ENCODE measurements around the gene RCSD1.

Gene RCSD1

GRCh38 chr1:167661527-167662426, 31.7 kb downstream of the RCSD1 start:
- Histone ChIP-seq H4K20me1 (ENCODE audit: insufficient read depth, low read length) (0 out of 2 replicates have a peak, but pooled peaks cover 3% of the 10 kb centered on the region), H3K9me2 (ENCODE audit: low read depth, low read length) (no peaks in the 10 kb centered on the region), H3K79me2 (ENCODE audit: insufficient read depth, low read length) (peaks cover 58% of the 10 kb centered on the region), H3K27ac (ENCODE audit: low read depth, low read length, poor library complexity, severe bottlenecking) (no peak overlapping the region), H2AFZ (ENCODE audit: low read length) (no peak overlapping the region), H3K4me1 (ENCODE audit: insufficient read depth, low read length, severe bottlenecking) (peaks cover 9% of the 10 kb centered on the region), H3K4me2 (ENCODE audit: low read length) (no peak overlapping the region), H3K36me3 (ENCODE audit: insufficient read depth, low read length) (peaks cover 79% of the 10 kb centered on the region), H3K9me3 (ENCODE audit: low read length) (no peaks in the 10 kb centered on the region), H3K4me3 (ENCODE audit: low read depth, low read length, poor library complexity, severe bottlenecking) (no peak overlapping the region), H3F3A (ENCODE audit: insufficient read depth, low read length) (no peaks in the 10 kb centered on the region), H3K9ac (ENCODE audit: low read length) (no peak overlapping the region), H3K27me3 (ENCODE audit: insufficient read depth, low read length) (no peaks in the 10 kb centered on the region)
- TF ChIP-seq EZH2 (IDR thresholded peaks at IDR 0.05; ENCODE audit: borderline replicate concordance, low read length), result no peak
- TF ChIP-seq CTCF (IDR thresholded peaks at IDR 0.05; ENCODE audit: low read length), result no peak

GRCh38 chr1:167663002-167663772, 33.2 kb downstream of the RCSD1 start:
- 0 out of 2 replicates have a peak, but pooled peaks cover 3% of the 10 kb centered on the region for H4K20me1 ChIP-seq (ENCODE audit: insufficient read depth, low read length)
- H3K79me2 ChIP-seq (ENCODE audit: insufficient read depth, low read length), result peaks cover 50% of the 10 kb centered on the region
- no peaks in the 10 kb centered on the region for H3K9me3 ChIP-seq (ENCODE audit: low read length)
- H3K4me2 ChIP-seq (ENCODE audit: low read length), result no peak overlapping the region
- peaks cover 73% of the 10 kb centered on the region for H3K36me3 ChIP-seq (ENCODE audit: insufficient read depth, low read length)
- no peaks in the 10 kb centered on the region for H3K9me2 ChIP-seq (ENCODE audit: low read depth, low read length)
- no peak overlapping the region for H2AFZ ChIP-seq (ENCODE audit: low read length)
- H3K4me3 ChIP-seq (ENCODE audit: low read depth, low read length, poor library complexity, severe bottlenecking), result no peak overlapping the region
- no peak overlapping the region for H3K27ac ChIP-seq (ENCODE audit: low read depth, low read length, poor library complexity, severe bottlenecking)
- H3K9ac ChIP-seq (ENCODE audit: low read length), result no peak overlapping the region
- no peak for TF ChIP-seq EZH2 (IDR thresholded peaks at IDR 0.05; ENCODE audit: borderline replicate concordance, low read length)
- TF ChIP-seq CTCF (IDR thresholded peaks at IDR 0.05; ENCODE audit: low read length), result no peak
- no peaks in the 10 kb centered on the region for H3K27me3 ChIP-seq (ENCODE audit: insufficient read depth, low read length)
- peaks cover 21% of the 10 kb centered on the region for H3K4me1 ChIP-seq (ENCODE audit: insufficient read depth, low read length, severe bottlenecking)
- no peaks in the 10 kb centered on the region for H3F3A ChIP-seq (ENCODE audit: insufficient read depth, low read length)

- Histone ChIP-seq H3K79me2 (ENCODE audit: insufficient read depth, low read length) (peaks cover 37% of the 10 kb centered on the region), H3K9ac (ENCODE audit: low read length) (no peak overlapping the region), H4K20me1 (ENCODE audit: insufficient read depth, low read length) (0 out of 2 replicates have a peak, but pooled peaks cover 3% of the 10 kb centered on the region), H3K4me2 (ENCODE audit: low read length) (no peak overlapping the region), H3K4me3 (ENCODE audit: low read depth, low read length, poor library complexity, severe bottlenecking) (no peak overlapping the region), H3K9me2 (ENCODE audit: low read depth, low read length) (no peaks in the 10 kb centered on the region), H3K36me3 (ENCODE audit: insufficient read depth, low read length) (peaks cover 72% of the 10 kb centered on the region), H2AFZ (ENCODE audit: low read length) (no peak overlapping the region), H3K9me3 (ENCODE audit: low read length) (no peaks in the 10 kb centered on the region), H3K4me1 (ENCODE audit: insufficient read depth, low read length, severe bottlenecking) (peaks cover 41% of the 10 kb centered on the region), H3K27ac (ENCODE audit: low read depth, low read length, poor library complexity, severe bottlenecking) (no peak overlapping the region), H3F3A (ENCODE audit: insufficient read depth, low read length) (no peaks in the 10 kb centered on the region), H3K27me3 (ENCODE audit: insufficient read depth, low read length) (no peaks in the 10 kb centered on the region)
- TF ChIP-seq EZH2 (IDR thresholded peaks at IDR 0.05; ENCODE audit: borderline replicate concordance, low read length), result no peak
- TF ChIP-seq CTCF (IDR thresholded peaks at IDR 0.05; ENCODE audit: low read length), result no peak
These were observed 35.4 kb downstream of the RCSD1 start for GRCh38 chr1:167665469-167665868.

All from OCI-LY1 (cell line).